IMR-90 (cell line): Measurements from ENCODE around the gene PRKAG2. TPM values are rescaled to one million over a fixed set of nuclear protein-coding genes. Genes with fewer than 3 reads are reported as not detected.

ENCODE experiments used
- ATAC-seq: fragments of 200-7000 bp; cut with Tn5 transposase; 2 replicates; pipeline ENCODE4 v1.9.1; 2020; ENCODE audit warnings: low read depth, mild to moderate bottlenecking, moderate library complexity
- BruUV-seq: library from RNA; stranded (reverse); fragments of 400-500 nt; replicated peaks from 2 replicates; lab custom pipeline; 2021; lab: Mats Ljungman, UMichigan
- CTCF ChIA-PET: fragments of 300-600 bp; formaldehyde crosslinking; extraction: SDS; loops from one replicate; lab custom pipeline; 2021; ENCODE audit warnings: antibody characterized with exemption; lab: Yijun Ruan, JAX
- POLR2A ChIA-PET: fragments of 300-600 bp; sonication (Branson Sonifier 250); formaldehyde crosslinking; loops from one replicate; lab custom pipeline; 2022; ENCODE audit warnings: antibody characterized with exemption; ENCODE audit not compliant: unreplicated experiment; lab: Charles Lee
- DNase-seq: peaks from one replicate; pipeline ENCODE4 v3.0.0; 2013
- H2AFZ ChIP-seq: replicated peaks from 2 replicates; pipeline ENCODE3; 2013; ENCODE audit warnings: low read length, mild to moderate bottlenecking; ENCODE audit not compliant: poor library complexity
- H2AK5ac ChIP-seq: 2 replicates; pipeline ENCODE4 v1.6.1; 2013; ENCODE audit warnings: low read depth, low read length, inconsistent platforms
- H2AK9ac ChIP-seq: replicated peaks from 2 replicates; pipeline ENCODE3; 2013; ENCODE audit warnings: mild to moderate bottlenecking, low read depth, low read length, moderate library complexity; ENCODE audit not compliant: poor library complexity
- H2BK120ac ChIP-seq: 2 replicates; pipeline ENCODE4 v1.6.1; 2013; ENCODE audit warnings: low read depth, low read length, inconsistent platforms
- H2BK15ac ChIP-seq: 3 replicates; pipeline ENCODE4 v1.6.1; 2013; ENCODE audit warnings: low read depth, low read length, inconsistent platforms
- H2BK20ac ChIP-seq: 2 replicates; pipeline ENCODE4 v1.6.1; 2013; ENCODE audit warnings: low read depth, mild to moderate bottlenecking, inconsistent platforms, low read length, moderate library complexity
- H2BK5ac ChIP-seq: 2 replicates; pipeline ENCODE4 v1.6.1; 2013; ENCODE audit warnings: mild to moderate bottlenecking, low read depth, low read length, inconsistent platforms; ENCODE audit not compliant: poor library complexity, severe bottlenecking
- H3K14ac ChIP-seq: replicated peaks from 2 replicates; pipeline ENCODE4 v1.6.1; 2013; ENCODE audit warnings: low read depth, low read length, inconsistent platforms
- H3K18ac ChIP-seq: 2 replicates; pipeline ENCODE4 v1.6.1; 2013; ENCODE audit warnings: low read depth, low read length, control low read depth
- H3K23ac ChIP-seq: 2 replicates; pipeline ENCODE4 v1.6.1; 2013; ENCODE audit warnings: low read depth, low read length, inconsistent platforms
- H3K27ac ChIP-seq: 2 replicates; pipeline ENCODE4 v1.5.1; 2013; ENCODE audit warnings: mild to moderate bottlenecking, control low read depth, low read length; ENCODE audit not compliant: insufficient read depth
- H3K27me3 ChIP-seq: 2 replicates; pipeline ENCODE4 v1.6.1; 2013; ENCODE audit warnings: low read length; ENCODE audit not compliant: control insufficient read depth, insufficient read depth
- H3K36me3 ChIP-seq: 2 replicates; pipeline ENCODE4 v1.6.1; 2013; ENCODE audit warnings: low read length, mixed read lengths; ENCODE audit not compliant: control insufficient read depth, insufficient read depth
- H3K4ac ChIP-seq: 2 replicates; pipeline ENCODE4 v1.6.1; 2013; ENCODE audit warnings: low read depth, low read length, inconsistent platforms
- H3K4me1 ChIP-seq: 2 replicates; pipeline ENCODE4 v1.6.1; 2013; ENCODE audit warnings: low read length, mixed read lengths; ENCODE audit not compliant: control insufficient read depth, insufficient read depth
- H3K4me2 ChIP-seq: 2 replicates; pipeline ENCODE4 v1.6.1; 2013; ENCODE audit warnings: low read depth, mild to moderate bottlenecking, control low read depth, low read length, moderate library complexity
- H3K4me3 ChIP-seq: 2 replicates; pipeline ENCODE4 v1.5.1; 2013; ENCODE audit warnings: low read depth, mild to moderate bottlenecking, control low read depth, low read length, moderate library complexity; ENCODE audit not compliant: insufficient read depth
- H3K56ac ChIP-seq: 2 replicates; pipeline ENCODE4 v1.6.1; 2013; ENCODE audit warnings: low read length, inconsistent platforms; ENCODE audit not compliant: insufficient read depth; ENCODE audit errors: extremely low read depth
- H3K79me1 ChIP-seq, 2 experiments: 2 replicates each; pipeline ENCODE4 v1.6.1; 2013; ENCODE audit warnings: low read length in 2 of 2, inconsistent platforms in 1 of 2, low read depth in 1 of 2
- H3K9ac ChIP-seq: 2 replicates; pipeline ENCODE4 v1.6.1; 2013; ENCODE audit warnings: low read depth, low read length, control low read depth
- H3K9me1 ChIP-seq: 2 replicates; pipeline ENCODE4 v1.6.1; 2013; ENCODE audit warnings: low read length, inconsistent platforms; ENCODE audit not compliant: insufficient read depth
- H3K9me3 ChIP-seq: 2 replicates; pipeline ENCODE4 v1.6.1; 2013; ENCODE audit warnings: low read length; ENCODE audit not compliant: control insufficient read depth, insufficient read depth
- H4K20me1 ChIP-seq: 2 replicates; pipeline ENCODE4 v1.6.1; 2013; ENCODE audit warnings: low read length, inconsistent platforms; ENCODE audit not compliant: insufficient read depth
- H4K5ac ChIP-seq: 2 replicates; pipeline ENCODE4 v1.6.1; 2013; ENCODE audit warnings: mild to moderate bottlenecking, low read depth, low read length, control low read depth
- H4K8ac ChIP-seq, 2 experiments: 2 replicates each; pipeline ENCODE4 v1.6.1; 2013; ENCODE audit warnings: low read depth in 2 of 2, low read length in 2 of 2, control low read depth in 1 of 2, inconsistent platforms in 1 of 2
- H4K91ac ChIP-seq: 2 replicates; pipeline ENCODE4 v1.6.1; 2013; ENCODE audit warnings: low read depth, low read length, inconsistent platforms; ENCODE audit not compliant: insufficient read depth
- BHLHE40 ChIP-seq: fragments of 150-350 bp; IDR thresholded peaks from 2 replicates; pipeline ENCODE4 v1.6.1; 2016; ENCODE audit warnings: mild to moderate bottlenecking, low read depth, low read length
- ELK1 ChIP-seq: fragments of 150-350 bp; IDR thresholded peaks from 2 replicates; pipeline ENCODE4 v1.6.1; 2016; ENCODE audit warnings: low read depth, mild to moderate bottlenecking, low read length, moderate library complexity, borderline replicate concordance
- FOS ChIP-seq: fragments of 150-350 bp; IDR thresholded peaks from 2 replicates; pipeline ENCODE4 v1.6.1; 2016; ENCODE audit warnings: low read depth, low read length
- NFE2L2 ChIP-seq: fragments of 150-350 bp; IDR thresholded peaks from 2 replicates; pipeline ENCODE4 v1.6.1; 2016; ENCODE audit warnings: low read depth, mild to moderate bottlenecking, low read length
- POLR2A ChIP-seq: IDR thresholded peaks from 2 replicates; pipeline ENCODE4 v1.6.1; 2012; ENCODE audit warnings: mild to moderate bottlenecking, low read depth, low read length
- RAD21 ChIP-seq: IDR thresholded peaks from 2 replicates; pipeline ENCODE4 v1.6.1; 2012; ENCODE audit warnings: low read length, improper control_type of control experiment
- RCOR1 ChIP-seq: IDR thresholded peaks from 2 replicates; pipeline ENCODE4 v1.6.1; 2012; ENCODE audit warnings: mild to moderate bottlenecking, low read length, improper control_type of control experiment; ENCODE audit not compliant: insufficient replicate concordance
- SMC3 ChIP-seq: fragments of 150-350 bp; IDR thresholded peaks from 2 replicates; pipeline ENCODE4 v1.6.1; 2016; ENCODE audit warnings: low read depth, mild to moderate bottlenecking, antibody characterized with exemption, low read length, moderate library complexity
- WGBS, 2 experiments: methylation state at CpG; one replicate each; pipeline versions ENCODE4 v1.1.5 to v1.1.7; 2013; ENCODE audit warnings: missing lambda C conversion rate in 2 of 2; ENCODE audit not compliant: insufficient read length in 1 of 2; ENCODE audit errors: extremely low coverage in 2 of 2; 5-methylcytosine and 5-hydroxymethylcytosine counted together
- dilution Hi-C: fragments of 300-500 bp; cut with HindIII; formaldehyde crosslinking; loops from one replicate; pipeline ENCODE4 v1.14.3; 2018; ENCODE audit warnings: low sequenced_read_pairs; ENCODE audit not compliant: unreplicated experiment
- in situ Hi-C: fragments of 300-500 bp; cut with MboI; formaldehyde crosslinking; loops from 3 replicates; pipeline ENCODE4 v1.14.3; 2019; ENCODE audit warnings: low sequenced_read_pairs, inconsistent platforms, mixed read lengths
- intact Hi-C: fragments of 100-400 bp; cut with micrococcal nuclease; formaldehyde crosslinking; loops from 2 replicates; pipeline ENCODE4 v1.10.0; 2022
- polyA plus RNA-seq, 3 experiments: library from polyadenylated mRNA; depleted of rRNA; stranded (reverse); fragments of >200 nt; gene quantifications; 2 replicates each; pipeline ENCODE4 v1.2.3, GENCODE V29; 2012; ENCODE audit warnings: low replicate concordance in 1 of 3
- total RNA-seq: library from RNA; depleted of rRNA; stranded (reverse); fragments of >200 nt; gene quantifications from 2 replicates; pipeline ENCODE4 v1.2.3, GENCODE V29; 2012

The PRKAG2 gene
- total and polyA plus RNA-seq, 2 of the 4 experiments (the other 2 are of a cell fraction) = 15.4 to 21.6 TPM

- Histone ChIP-seq H3K4me1 (no peaks in the 10 kb centered on the region; the same call in 1 of the 2 replicates), H3K4me2 (no peak overlapping the region), H3K9ac (no peak overlapping the region), H2AK9ac (no peak overlapping the region), H3K9me1 (no peaks in the 10 kb centered on the region), H2BK20ac (no peak overlapping the region), H3K18ac (no peak overlapping the region), H3K27me3 (peaks cover 7% of the 10 kb centered on the region; the same call in 1 of the 2 replicates), H3K56ac (no peak overlapping the region), H2BK15ac (no peak overlapping the region), H3K14ac (no peak overlapping the region), H3K4ac (no peak overlapping the region), H3K79me1 (no peaks in the 10 kb centered on the region), H3K36me3 (no peaks in the 10 kb centered on the region), H2AFZ (no peak overlapping the region), H2AK5ac (no peak overlapping the region), H4K91ac (no peak overlapping the region), H3K27ac (no peak overlapping the region), H3K4me3 (no peak overlapping the region), H3K23ac (no peak overlapping the region), H4K5ac (no peak overlapping the region), H2BK120ac (no peak overlapping the region), H4K20me1 (no peaks in the 10 kb centered on the region), H2BK5ac (no peak overlapping the region), H3K9me3 (no peaks in the 10 kb centered on the region), H4K8ac (no peak overlapping the region)
- in situ Hi-C loops (no loop called here), dilution Hi-C loops (no loop called here), intact Hi-C loops (no loop called here)
- ChIA-PET CTCF (interaction anchor here (0.6 kb wide), 1 partner anchor 513 kb away, joined by 3 read pairs; no protein-coding TSS in a partner anchor), POLR2A (no interaction called here)
- ATAC-seq (no peak), DNase-seq (no peak)
- TF ChIP-seq RAD21 = no peak
- no peak for TF ChIP-seq POLR2A
- no peak for TF ChIP-seq ELK1
- TF ChIP-seq RCOR1 = no peak
- no peak for TF ChIP-seq FOS
- TF ChIP-seq BHLHE40 = no peak
- no peak for TF ChIP-seq NFE2L2
- no peak for TF ChIP-seq SMC3
- 82% methylated on average over 5 of the region's 28 CpGs; no CpG with 5 or more reads in 1 of the 2 experiments for WGBS, 2 experiments
- no TSS peak for BruUV-seq
These were observed 31.3 kb downstream of the PRKAG2 start for GRCh38 chr7:151845412-151846205.
